SK-N-DZ (cell line): ENCODE data around the gene VSX2.

Experiments
- DNase-seq: peaks from one replicate; pipeline ENCODE4 v3.0.0-alpha.2; 2015; ENCODE audit warnings: low spot score
- small RNA-seq, 2 experiments: library from RNA; depleted of rRNA; stranded (forward); fragments of <200 nt; gene quantifications; one replicate each; pipeline ENCODE3, GENCODE V24; 2014

The VSX2 gene

DNA sequence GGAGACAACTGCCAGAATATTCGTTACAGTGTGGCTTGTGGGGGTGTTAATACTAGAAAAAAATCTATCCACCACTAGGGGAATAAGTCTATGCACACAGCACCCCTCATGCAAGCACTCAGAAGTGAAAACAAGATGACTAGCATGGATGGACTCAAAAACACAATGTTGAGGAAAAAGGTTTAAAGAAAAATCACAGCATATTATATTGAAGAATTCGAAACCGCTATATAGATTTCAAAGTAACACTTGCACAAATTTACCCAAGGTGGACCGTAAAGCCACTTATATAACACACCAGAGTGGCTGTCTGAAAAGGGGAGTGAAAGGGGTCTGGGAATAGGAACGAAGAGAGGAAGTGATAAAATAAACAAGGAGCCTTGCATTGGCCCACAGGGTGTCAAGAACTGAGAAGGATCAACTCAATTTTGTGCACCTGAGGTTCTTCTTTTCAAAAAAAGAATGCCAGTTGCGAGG is 62.9 kb downstream of the VSX2 start:
- peak; percentile 56 for DNase-seq

DNA sequence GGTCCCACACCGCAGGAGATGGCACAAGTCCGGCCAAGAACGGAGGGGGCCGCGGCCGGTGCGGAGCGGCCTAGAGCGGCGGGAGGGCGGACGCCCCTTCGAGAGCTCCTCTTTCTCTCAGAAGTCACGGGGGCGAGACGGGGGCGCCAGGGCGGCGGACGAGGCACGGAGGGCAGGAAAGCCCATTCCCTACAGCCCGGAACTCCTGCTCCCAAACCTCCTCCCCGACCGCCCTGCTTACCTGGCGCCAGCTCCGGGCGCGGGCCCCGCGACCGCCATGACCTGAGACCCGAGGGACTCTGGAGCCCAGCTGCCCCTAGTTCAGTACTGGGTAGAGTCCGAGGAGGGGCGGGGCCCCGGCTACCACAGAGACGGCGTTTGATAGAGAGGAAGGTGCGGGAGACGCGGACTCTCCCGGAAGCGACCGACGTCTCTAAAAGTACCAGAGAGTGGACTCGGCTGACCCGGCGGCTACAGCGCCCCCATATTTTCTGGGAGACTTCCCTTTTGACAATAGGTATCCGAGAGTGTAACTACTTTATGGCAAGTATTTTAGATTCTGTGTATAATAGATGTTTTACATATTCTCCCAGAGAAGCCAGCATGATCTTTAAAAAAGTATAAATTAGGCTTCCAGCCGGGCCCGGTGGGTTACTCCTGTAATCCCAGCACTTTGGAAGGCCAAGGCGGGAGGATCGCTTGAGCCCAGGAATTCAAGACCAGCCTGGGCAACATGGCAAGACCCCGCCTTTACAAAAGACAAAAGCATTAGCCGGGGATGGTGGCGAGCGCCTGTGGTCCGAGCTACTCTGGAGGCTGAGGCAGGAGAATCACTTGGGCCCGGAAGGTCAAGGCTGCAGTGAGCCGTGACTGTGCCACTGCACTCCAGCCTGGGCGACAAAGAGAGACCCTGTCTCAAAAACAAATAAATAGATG is 63.7 kb downstream of the VSX2 start, which contains the start of gene ABCD4:
Gene ABCD4, minus strand, starts transcription at position 301 of the 936 bp plus-strand sequence. Its CDS starts 22 bp downstream, at position 279.
- peak; percentile 95 for DNase-seq

DNA sequence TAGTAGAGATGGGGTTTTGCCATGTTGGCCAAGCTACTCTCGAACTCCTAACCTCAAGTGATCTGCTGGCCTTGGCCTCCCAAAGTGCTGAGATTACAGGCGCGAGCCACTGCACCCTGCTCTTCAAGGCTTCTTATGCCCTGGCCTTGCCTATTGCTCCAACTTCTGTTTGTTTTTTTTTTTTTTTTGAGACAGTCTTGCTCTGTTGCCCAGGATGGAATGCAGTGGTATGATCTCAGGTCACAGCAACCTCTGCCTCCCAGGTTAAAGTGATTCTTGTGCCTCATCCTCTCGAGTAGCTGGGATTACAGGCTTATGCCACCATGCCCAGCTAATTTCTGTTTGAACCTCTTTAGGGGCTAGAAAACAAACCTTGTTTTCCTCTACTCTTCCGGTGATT is 69.4 kb downstream of the VSX2 start:
- no peak for DNase-seq

DNA sequence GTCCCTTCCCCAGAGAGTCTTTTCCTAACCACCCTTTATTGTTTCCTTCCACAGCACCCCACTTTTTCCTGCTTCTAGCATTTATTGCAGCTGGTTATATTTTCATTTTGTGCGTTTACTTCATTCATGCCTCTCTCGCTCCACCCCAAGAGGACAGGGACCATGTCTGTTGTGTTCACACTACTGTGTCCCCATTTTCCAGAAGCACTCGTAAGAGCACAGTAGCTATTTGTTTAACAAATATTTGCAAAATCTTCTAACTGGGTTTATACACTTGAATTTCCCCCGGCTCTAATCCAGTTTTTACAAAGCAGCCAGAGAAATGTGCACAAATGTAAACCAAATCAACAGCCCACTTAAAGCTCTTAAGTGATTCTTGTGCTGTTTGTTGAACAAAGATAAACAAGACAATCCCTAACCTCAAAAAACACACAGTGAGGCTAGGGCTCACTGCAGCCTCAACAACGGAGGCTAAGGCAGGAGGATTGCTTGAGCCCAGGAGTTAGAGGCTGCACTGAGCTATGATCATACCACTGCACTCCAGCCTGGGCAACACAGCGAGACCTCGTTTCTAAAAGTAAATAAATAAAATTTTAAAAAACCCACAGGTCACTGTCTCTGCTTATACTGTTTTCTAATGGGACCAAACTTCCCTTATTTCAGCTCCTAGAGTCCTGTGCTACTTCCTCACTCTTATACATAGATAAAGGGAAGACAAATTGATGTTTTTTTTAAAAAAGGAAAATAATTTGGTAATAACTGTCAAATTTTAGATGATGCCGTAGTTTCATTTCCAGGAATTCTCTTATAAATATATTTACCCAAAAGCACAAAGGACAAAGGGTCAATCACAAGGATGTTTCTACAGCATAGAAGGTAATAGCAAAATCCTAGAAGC is 70.1 kb downstream of the VSX2 start:
- no peak for DNase-seq

DNA sequence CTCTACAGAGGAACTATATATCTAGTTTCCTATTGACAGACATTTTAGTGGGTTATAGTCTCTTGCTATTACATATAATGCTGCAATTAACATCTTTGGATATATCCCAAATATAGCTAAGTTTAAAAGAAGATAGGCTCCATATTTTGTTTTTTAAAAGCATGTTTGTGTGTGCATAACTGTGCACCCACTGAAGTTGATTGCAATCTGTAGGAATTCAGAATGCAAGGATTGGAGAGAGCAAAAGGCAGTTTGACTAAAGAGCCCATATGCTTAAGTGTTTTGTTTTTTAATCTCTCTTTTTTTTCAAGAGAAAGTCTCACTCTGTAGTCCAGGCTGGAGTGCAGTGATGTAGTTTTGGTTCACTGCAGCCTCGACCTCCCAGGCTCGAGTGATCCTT is 72.9 kb downstream of the VSX2 start:
- DNase-seq, result no peak

Small RNA genes within 50 kb of the gene (small RNA-seq; reads per million reads assigned to genes)
- gene AC006349.1, result 0 reads per million in 2 experiments
